Stimulated activated CD8-positive, alpha-beta memory T cell treated with anti-CD3 and anti-CD28 coated beads, Interleukin-12 subunit alpha, Interleukin-12 subunit beta, amount 100 ng/mL, for 24 hours (primary cell): Measurements from ENCODE around the gene KRTAP3-1.

ENCODE experiments used
- DNase-seq: peaks from one replicate; pipeline ENCODE4 v3.0.0-alpha.2; 2020; ENCODE audit errors: extremely low read depth

The KRTAP3-1 gene

DNA sequence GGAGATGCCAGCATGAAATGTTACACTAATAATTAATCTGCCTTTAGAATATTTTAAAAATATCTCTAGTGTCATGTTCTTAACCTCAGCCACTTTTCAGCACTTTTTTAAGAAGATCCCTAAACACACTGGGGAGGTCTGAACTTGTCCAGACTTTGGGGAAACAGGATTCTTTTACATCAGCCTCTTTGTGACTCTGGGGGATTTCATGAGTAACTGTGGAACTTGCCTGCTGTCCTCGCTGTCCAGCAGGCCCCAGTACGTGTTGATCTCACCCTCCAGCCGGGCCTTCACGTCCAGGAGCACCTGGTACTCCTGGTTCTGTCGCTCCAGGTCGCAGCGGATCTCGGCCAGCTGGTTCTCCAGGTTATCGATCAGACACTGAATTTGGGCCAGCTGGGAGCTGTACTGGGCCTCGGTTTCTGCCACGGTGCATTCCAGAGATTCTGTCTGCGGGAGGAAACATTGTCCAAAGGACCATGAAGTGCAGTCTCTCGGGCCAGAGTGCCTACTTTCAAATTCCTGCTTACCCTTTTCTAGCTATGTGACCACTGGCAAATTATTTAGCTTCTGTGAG is 30.3 kb downstream of the KRTAP3-1 start:
- DNase-seq: no peak

DNA sequence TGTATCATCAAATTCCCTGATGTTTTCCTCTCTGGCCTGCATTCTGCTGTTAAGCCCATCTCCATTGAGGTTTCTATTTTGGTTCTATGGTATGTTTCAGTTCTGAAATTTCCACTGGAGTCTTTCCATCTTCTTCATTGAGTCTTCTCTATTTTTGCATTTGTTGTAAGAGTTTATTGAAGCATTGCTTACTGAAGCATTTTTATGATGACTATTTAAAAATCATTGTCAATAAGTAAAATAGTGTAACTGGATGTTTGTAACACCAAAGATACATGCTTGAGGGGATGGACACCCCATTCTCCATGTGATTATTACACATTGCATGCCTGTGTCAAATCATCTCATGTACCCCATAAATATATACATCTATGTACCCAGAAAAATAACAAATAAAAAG is 33.4 kb downstream of the KRTAP3-1 start:
- no peak for DNase-seq

DNA sequence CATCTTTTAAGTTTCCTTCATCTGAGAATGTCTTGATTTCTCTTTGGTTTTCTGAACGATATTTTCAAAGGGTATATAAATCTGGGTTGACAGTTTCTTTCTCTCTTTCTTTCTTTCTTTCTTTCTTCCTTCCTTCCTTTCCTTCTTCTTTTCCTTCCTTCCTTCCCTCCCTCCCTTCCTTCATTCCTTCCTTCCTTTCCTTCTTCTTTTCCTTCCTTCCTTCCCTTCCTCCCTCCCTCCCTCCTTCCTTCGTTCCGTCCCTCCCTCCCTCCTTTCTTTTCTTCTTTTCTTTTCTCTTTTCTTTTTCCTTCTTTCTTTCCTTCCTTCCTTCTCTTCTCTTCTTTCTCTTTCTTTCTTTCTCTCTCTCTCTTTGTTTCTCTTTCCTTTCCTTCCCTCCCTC is 34.6 kb downstream of the KRTAP3-1 start:
- DNase-seq: no peak

DNA sequence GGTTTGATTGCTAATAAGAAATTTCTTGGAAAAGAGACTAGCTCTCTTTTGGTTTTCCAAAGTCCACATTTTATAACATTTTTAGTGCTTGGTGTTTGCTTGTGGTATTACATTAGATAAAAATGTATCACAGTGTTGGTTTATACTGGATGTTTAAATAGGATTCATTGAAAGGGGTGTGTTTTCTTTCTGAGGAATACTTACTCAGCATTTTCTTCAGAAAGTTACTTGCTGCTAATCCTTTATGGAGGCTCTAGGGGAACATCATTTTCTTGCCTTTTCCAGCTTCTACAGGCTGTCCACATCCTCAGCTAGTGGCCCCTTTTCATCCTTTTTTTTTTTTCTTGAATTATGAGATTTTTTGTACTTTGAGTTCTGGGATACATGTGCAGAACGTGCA is 41.3 kb downstream of the KRTAP3-1 start:
- DNase-seq: no peak

DNA sequence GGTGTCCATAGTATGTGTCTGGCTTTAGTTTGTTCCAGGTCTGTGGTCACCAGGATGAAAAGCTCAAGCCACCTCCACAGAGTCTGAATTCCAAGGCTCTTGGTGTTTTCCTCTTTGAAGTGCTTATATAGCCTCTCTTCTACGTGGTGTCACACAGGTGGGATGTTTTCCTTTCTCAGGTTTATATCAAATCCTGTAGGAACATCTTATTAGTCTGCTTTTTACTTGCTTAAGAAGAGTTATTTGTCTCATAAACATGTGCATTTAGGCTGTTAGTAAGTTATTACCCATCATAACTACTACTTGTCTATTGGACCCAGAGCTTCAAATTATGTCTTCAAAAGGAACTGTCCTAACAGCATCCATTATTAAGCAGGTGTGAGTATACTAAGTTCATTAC is 42.1 kb downstream of the KRTAP3-1 start, which contains the start of gene KRT39:
TSS of gene KRT39 (minus strand) at position 101 of the 400 bp plus-strand sequence. CDS start at position 9, 92 bp downstream.
- no peak for DNase-seq

DNA sequence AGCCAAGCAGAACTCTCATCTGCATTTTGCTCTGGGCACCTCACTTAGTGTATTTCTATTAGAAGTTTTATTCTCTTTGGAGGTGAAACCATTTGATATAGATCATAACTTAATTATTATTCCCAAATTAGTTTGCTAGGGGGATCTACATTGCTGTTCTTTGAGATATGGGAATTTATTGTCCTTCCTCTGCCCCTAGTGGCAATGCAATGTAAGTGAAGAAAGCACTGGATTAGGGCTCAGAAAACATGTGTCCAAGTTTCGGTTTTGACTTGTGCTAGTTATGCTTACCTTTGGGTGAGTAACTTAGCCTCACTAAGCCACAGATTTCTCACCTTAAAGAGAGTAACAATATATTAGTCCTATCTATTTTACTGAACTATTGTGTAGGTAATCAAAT is 45.1 kb downstream of the KRTAP3-1 start:
- DNase-seq: no peak

DNA sequence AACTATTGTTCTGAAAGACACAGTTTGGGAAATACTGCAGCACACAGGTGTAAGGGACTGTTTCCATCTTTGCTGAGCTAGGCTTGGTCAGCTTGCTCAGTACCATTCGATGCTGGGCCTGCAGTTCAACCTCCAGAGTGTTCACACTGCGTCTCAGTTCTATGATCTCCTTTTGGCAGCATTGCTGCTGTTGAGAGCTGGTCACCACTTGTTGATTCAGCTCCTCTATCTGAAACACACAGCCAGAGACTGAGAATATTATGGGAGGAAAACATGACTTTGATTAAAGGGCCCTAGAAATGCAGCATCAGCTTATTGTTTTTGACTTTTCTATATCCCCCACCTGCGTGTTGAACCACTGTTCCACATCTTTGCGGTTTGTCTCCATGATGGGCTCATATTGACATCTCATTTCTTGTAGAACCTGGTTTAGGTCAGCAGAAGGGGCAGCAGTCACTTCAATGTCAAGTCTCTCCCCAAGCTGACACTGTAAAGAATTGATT is 46.8 kb downstream of the KRTAP3-1 start:
- DNase-seq: no peak

DNA sequence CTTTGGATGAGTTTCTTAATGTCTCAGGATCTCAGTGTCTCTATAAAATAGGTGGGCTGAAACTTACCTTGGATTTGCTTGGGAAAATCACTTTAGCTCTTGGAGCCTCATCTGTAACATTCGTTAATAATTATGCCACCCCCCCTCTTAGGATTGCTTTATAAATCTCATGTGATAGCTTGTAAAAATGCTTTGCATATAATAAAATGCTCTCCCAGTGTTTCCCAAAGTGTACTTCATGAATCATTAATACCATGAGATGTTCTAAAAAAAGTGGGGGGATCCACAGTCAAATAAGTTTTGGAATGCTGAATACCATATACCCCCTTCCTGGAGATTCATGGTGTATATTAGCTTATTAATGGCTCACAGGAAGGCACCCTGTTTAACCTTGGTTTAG is 47.3 kb downstream of the KRTAP3-1 start:
- no peak for DNase-seq

DNA sequence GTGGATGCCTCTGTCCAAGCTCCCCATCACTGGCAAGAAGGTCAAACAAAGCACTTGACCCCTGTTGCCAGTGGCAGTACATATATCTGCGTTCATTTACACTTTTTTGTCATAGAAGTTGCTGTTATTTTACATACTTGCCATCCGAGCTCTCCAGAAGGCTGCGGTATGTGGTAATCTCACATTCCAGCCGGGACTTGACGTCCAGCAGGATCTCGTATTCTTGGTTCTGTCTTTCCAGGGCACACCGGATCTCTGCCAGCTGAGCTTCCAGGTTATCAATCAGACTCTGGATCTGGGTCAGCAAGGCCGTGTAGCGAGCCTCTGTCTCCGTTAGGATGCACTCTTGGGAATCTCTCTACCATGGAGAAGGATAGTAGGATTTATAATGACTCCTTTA is 48.8 kb downstream of the KRTAP3-1 start:
- no peak for DNase-seq
